Loucy (cell line): ENCODE results near the gene UQCC2.
A peak's percentile ranks its signal among the peaks of the same experiment; 100 is the strongest.

ENCODE experiments used
- H2AFZ ChIP-seq: fragments of 200-600 bp; sonication (generic); 2 replicates; pipeline ENCODE4 v1.6.0; 2016; ENCODE audit warnings: antibody characterized with exemption, mild to moderate bottlenecking, low read length, moderate library complexity
- H3F3A ChIP-seq: fragments of 200-600 bp; 2 replicates; pipeline ENCODE4 v1.6.0; 2016; ENCODE audit warnings: antibody characterized with exemption, low read depth, mild to moderate bottlenecking
- H3K27me3 ChIP-seq: fragments of 200-600 bp; sonication (generic); 2 replicates; pipeline ENCODE4 v1.6.1; 2014; ENCODE audit warnings: low read length, mild to moderate bottlenecking; ENCODE audit not compliant: insufficient read depth, poor library complexity, severe bottlenecking
- H3K36me3 ChIP-seq: fragments of 200-600 bp; sonication (generic); 2 replicates; pipeline ENCODE4 v1.6.1; 2016; ENCODE audit warnings: low read length; ENCODE audit not compliant: insufficient read depth
- H3K4me1 ChIP-seq: fragments of 200-600 bp; sonication (generic); 2 replicates; pipeline ENCODE4 v1.5.1; 2014; ENCODE audit warnings: low read length, mild to moderate bottlenecking; ENCODE audit not compliant: insufficient read depth, poor library complexity, severe bottlenecking
- H3K4me2 ChIP-seq: fragments of 200-600 bp; sonication (generic); 2 replicates; pipeline ENCODE4 v1.6.0; 2014; ENCODE audit warnings: antibody characterized with exemption, low read length, low read depth, mild to moderate bottlenecking; ENCODE audit not compliant: poor library complexity, severe bottlenecking
- H3K4me3 ChIP-seq: fragments of 200-600 bp; sonication (generic); 2 replicates; pipeline ENCODE4 v1.5.1; 2014; ENCODE audit warnings: low read length, mild to moderate bottlenecking, mixed read lengths; ENCODE audit not compliant: poor library complexity, severe bottlenecking
- H3K79me2 ChIP-seq: fragments of 200-600 bp; sonication (generic); 2 replicates; pipeline ENCODE4 v1.6.1; 2014; ENCODE audit warnings: low read length; ENCODE audit not compliant: insufficient read depth
- H3K9ac ChIP-seq: fragments of 200-600 bp; sonication (generic); 2 replicates; pipeline ENCODE4 v1.6.0; 2014; ENCODE audit warnings: mild to moderate bottlenecking, low read depth, low read length, moderate library complexity; ENCODE audit not compliant: poor library complexity, severe bottlenecking
- H3K9me2 ChIP-seq: fragments of 200-600 bp; sonication (generic); replicated peaks from 2 replicates; pipeline ENCODE4 v1.6.1; 2016; ENCODE audit warnings: low read depth, low read length, mixed read lengths
- H3K9me3 ChIP-seq: fragments of 200-600 bp; sonication (generic); 2 replicates; pipeline ENCODE4 v1.6.1; 2014; ENCODE audit warnings: mild to moderate bottlenecking, antibody characterized with exemption, low read length, low read depth; ENCODE audit not compliant: insufficient read depth
- H4K20me1 ChIP-seq: fragments of 200-600 bp; sonication (generic); 2 replicates; pipeline ENCODE4 v1.6.0; 2014; ENCODE audit warnings: antibody characterized with exemption, low read length, mild to moderate bottlenecking; ENCODE audit not compliant: insufficient read depth, poor library complexity, severe bottlenecking
- CTCF ChIP-seq: fragments of 200-600 bp; sonication (generic); conservative IDR thresholded peaks from 2 replicates; pipeline ENCODE4 v1.5.1; 2014; ENCODE audit warnings: mild to moderate bottlenecking, antibody characterized with exemption, low read length
- EZH2phosphoT487 ChIP-seq: fragments of 200-600 bp; IDR thresholded peaks from 2 replicates; pipeline ENCODE4 v1.6.1; 2018; ENCODE audit warnings: antibody characterized with exemption, mild to moderate bottlenecking, moderate library complexity, borderline replicate concordance

The UQCC2 gene

GRCh38 chr6:33723371-33724085 lies 12.0 kb upstream of the UQCC2 start:
- H3K79me2 ChIP-seq, result no peaks in the 10 kb centered on the region
- H3K27me3 ChIP-seq, result no peaks in the 10 kb centered on the region
- H3K4me3 ChIP-seq, result no peak overlapping the region
- H3F3A ChIP-seq, result no peaks in the 10 kb centered on the region
- H3K9ac ChIP-seq, result no peak overlapping the region
- no peaks in the 10 kb centered on the region for H3K9me3 ChIP-seq
- H3K9me2 ChIP-seq, result no peaks in the 10 kb centered on the region
- no peaks in the 10 kb centered on the region for H4K20me1 ChIP-seq
- H2AFZ ChIP-seq, result no peak overlapping the region
- H3K36me3 ChIP-seq, result no peaks in the 10 kb centered on the region
- H3K4me2 ChIP-seq, result peak overlapping the region; percentile 21
- peaks cover 4% of the 10 kb centered on the region for H3K4me1 ChIP-seq
- no peak for TF ChIP-seq EZH2phosphoT487
- no peak for TF ChIP-seq CTCF

GRCh38 chr6:33722103-33722623 lies 10.7 kb upstream of the UQCC2 start:
- peaks cover 4% of the 10 kb centered on the region for H3K4me1 ChIP-seq
- no peaks in the 10 kb centered on the region for H3K9me2 ChIP-seq
- H3K9ac ChIP-seq, result no peak overlapping the region
- H3K4me3 ChIP-seq, result no peak overlapping the region
- no peaks in the 10 kb centered on the region for H4K20me1 ChIP-seq
- TF ChIP-seq EZH2phosphoT487 (no peak), CTCF (no peak)
- no peaks in the 10 kb centered on the region for H3K9me3 ChIP-seq
- no peaks in the 10 kb centered on the region for H3K27me3 ChIP-seq
- no peak overlapping the region for H2AFZ ChIP-seq
- no peaks in the 10 kb centered on the region for H3F3A ChIP-seq
- no peaks in the 10 kb centered on the region for H3K36me3 ChIP-seq
- no peak overlapping the region for H3K4me2 ChIP-seq
- no peaks in the 10 kb centered on the region for H3K79me2 ChIP-seq

GRCh38 chr6:33721508-33721907 lies 10.0 kb upstream of the UQCC2 start:
- H3K79me2 ChIP-seq, result no peaks in the 10 kb centered on the region
- H3K4me2 ChIP-seq, result no peak overlapping the region
- no peaks in the 10 kb centered on the region for H4K20me1 ChIP-seq

More at GRCh38 chr6:33721508-33721907, 10.0 kb upstream of the UQCC2 start:
- Histone ChIP-seq H3K4me3 (no peak overlapping the region), H3K9me3 (no peaks in the 10 kb centered on the region), H3K9me2 (no peaks in the 10 kb centered on the region), H3K36me3 (no peaks in the 10 kb centered on the region), H3F3A (no peaks in the 10 kb centered on the region), H2AFZ (no peak overlapping the region), H3K9ac (no peak overlapping the region), H3K4me1 (peaks cover 4% of the 10 kb centered on the region), H3K27me3 (no peaks in the 10 kb centered on the region)
- no peak for TF ChIP-seq CTCF
